Measurements from ENCODE around the gene FOXP1. TPM values are rescaled to one million over a fixed set of nuclear protein-coding genes. Genes with fewer than 3 reads are reported as not detected.

Gene FOXP1
- total and polyA plus RNA-seq, 4 donors: 15.2 to 263 (median 110) TPM

GRCh38 chr3:71103430-71103921, 480.1 kb downstream of the FOXP1 start:
- no peaks in the 10 kb centered on the region for H3K9me3 ChIP-seq (ENCODE audit: control insufficient read depth, low read length)
- intact Hi-C loops (cut with DNase I): loop anchor here (2.0 to 10.0 kb wide), 5 partner anchors 36 to 481 kb away; partner anchors contain the start of gene FOXP1 (in 2 of the 2)
- 12 to 13% methylated on average over 9 of the region's 9 CpGs for WGBS, 2 donors
- H3K27ac ChIP-seq (ENCODE audit: low read depth in 1 of 2, low read length in 2 of 2): peak overlapping the region in 1 of 2 donors; percentile 91
- no peak for ATAC-seq (ENCODE audit: low FRiP score)
- no peaks in the 10 kb centered on the region for H3K27me3 ChIP-seq (ENCODE audit: control insufficient read depth in 1 of 2, insufficient read depth in 2 of 2, low read length in 1 of 2)
- H3K36me3 ChIP-seq (ENCODE audit: control insufficient read depth in 1 of 2, insufficient read depth in 2 of 2, low read length in 1 of 2): no peaks in the 10 kb centered on the region
- no peak overlapping the region for H3K4me3 ChIP-seq (ENCODE audit: low read length in 2 of 2)
- peak; percentile 68 to 85 for DNase-seq
- peaks cover 17 to 26% of the 10 kb centered on the region in 2 donors for H3K4me1 ChIP-seq (ENCODE audit: control insufficient read depth in 1 of 2, insufficient read depth in 2 of 2, low read length in 2 of 2)

GRCh38 chr3:71102111-71102983, 481.2 kb downstream of the FOXP1 start:
- H3K4me1 ChIP-seq (ENCODE audit: control insufficient read depth in 1 of 2, insufficient read depth in 2 of 2, low read length in 2 of 2): peaks cover 17 to 26% of the 10 kb centered on the region in 2 donors

GRCh38 chr3:71101626-71102025, 481.9 kb downstream of the FOXP1 start:
- ATAC-seq (ENCODE audit: low FRiP score) (peak; percentile 61), DNase-seq (no peak)
- WGBS, 2 donors: 6 to 8% methylated on average over 5 of the region's 5 CpGs
- H3K4me3 ChIP-seq (ENCODE audit: low read length in 2 of 2): peak overlapping the region; percentile 26 to 41
- no peaks in the 10 kb centered on the region for H3K9me3 ChIP-seq (ENCODE audit: control insufficient read depth, low read length)
- no peaks in the 10 kb centered on the region for H3K36me3 ChIP-seq (ENCODE audit: control insufficient read depth in 1 of 2, insufficient read depth in 2 of 2, low read length in 1 of 2)
- H3K27me3 ChIP-seq (ENCODE audit: control insufficient read depth in 1 of 2, insufficient read depth in 2 of 2, low read length in 1 of 2): no peaks in the 10 kb centered on the region
- peak overlapping the region; percentile 74 to 98 for H3K27ac ChIP-seq (ENCODE audit: low read depth in 1 of 2, low read length in 2 of 2)
- intact Hi-C loops (cut with DNase I): loop anchor here (2.0 to 10.0 kb wide), 5 partner anchors 34 to 483 kb away; partner anchors contain the start of gene FOXP1 (in 2 of the 2)
- H3K4me1 ChIP-seq (ENCODE audit: control insufficient read depth in 1 of 2, insufficient read depth in 2 of 2, low read length in 2 of 2): peaks cover 15 to 26% of the 10 kb centered on the region in 2 donors

More at GRCh38 chr3:71102111-71102983, 481.2 kb downstream of the FOXP1 start:
- H3K9me3 ChIP-seq (ENCODE audit: control insufficient read depth, low read length): no peaks in the 10 kb centered on the region
- DNase-seq (no peak), ATAC-seq (ENCODE audit: low FRiP score) (peak; percentile 76)
- 2 to 6% methylated on average over 11 of the region's 11 CpGs for WGBS, 2 donors
- H3K36me3 ChIP-seq (ENCODE audit: control insufficient read depth in 1 of 2, insufficient read depth in 2 of 2, low read length in 1 of 2): no peaks in the 10 kb centered on the region
- peak overlapping the region; percentile 98 to 99 for H3K27ac ChIP-seq (ENCODE audit: low read depth in 1 of 2, low read length in 2 of 2)
- H3K27me3 ChIP-seq (ENCODE audit: control insufficient read depth in 1 of 2, insufficient read depth in 2 of 2, low read length in 1 of 2): no peaks in the 10 kb centered on the region
- intact Hi-C loops (cut with DNase I): loop anchor here (2.0 to 10.0 kb wide), 5 partner anchors 35 to 482 kb away; partner anchors contain the start of gene FOXP1 (in 2 of the 2)
- H3K4me3 ChIP-seq (ENCODE audit: low read length in 2 of 2): peak overlapping the region; percentile 26 to 54

DNA sequence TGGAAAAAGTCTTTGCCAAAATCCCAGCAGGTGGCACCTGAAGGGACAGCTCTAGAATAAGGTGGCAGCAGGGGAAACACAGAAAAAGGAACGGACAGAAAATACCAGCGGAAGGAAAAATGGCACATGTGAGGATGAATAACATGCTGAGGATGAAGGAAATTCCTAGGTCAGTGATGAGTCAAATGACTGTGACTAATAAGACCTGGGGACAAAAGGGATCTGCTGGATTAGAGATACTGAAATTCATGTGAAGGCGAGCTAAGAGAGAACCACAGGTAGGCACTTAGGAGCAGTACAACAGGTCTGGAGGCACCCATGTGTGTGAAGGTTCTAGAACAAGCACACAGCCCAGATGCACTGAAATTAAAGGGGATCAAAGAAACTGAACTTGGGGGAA, 482.5 kb downstream of the FOXP1 start:
- Histone ChIP-seq H3K36me3 (ENCODE audit: control insufficient read depth in 1 of 2, insufficient read depth in 2 of 2, low read length in 1 of 2) (no peaks in the 10 kb centered on the region), H3K9me3 (ENCODE audit: control insufficient read depth, low read length) (no peaks in the 10 kb centered on the region), H3K4me1 (ENCODE audit: control insufficient read depth in 1 of 2, insufficient read depth in 2 of 2, low read length in 2 of 2) (peaks cover 14 to 26% of the 10 kb centered on the region in 2 donors), H3K27me3 (ENCODE audit: control insufficient read depth in 1 of 2, insufficient read depth in 2 of 2, low read length in 1 of 2) (no peaks in the 10 kb centered on the region), H3K27ac (ENCODE audit: low read depth in 1 of 2, low read length in 2 of 2) (peak overlapping the region; percentile 46 to 98), H3K4me3 (ENCODE audit: low read length in 2 of 2) (no peak overlapping the region)
- intact Hi-C loops (cut with DNase I): loop anchor here (5.0 to 10.0 kb wide), 4 partner anchors 34 to 484 kb away; partner anchors contain the start of gene FOXP1 (in 2 of the 2)
- ATAC-seq (ENCODE audit: low FRiP score) (no peak), DNase-seq (no peak)
- WGBS, 2 donors: 48 to 54% methylated on average over 3 of the region's 3 CpGs

DNA sequence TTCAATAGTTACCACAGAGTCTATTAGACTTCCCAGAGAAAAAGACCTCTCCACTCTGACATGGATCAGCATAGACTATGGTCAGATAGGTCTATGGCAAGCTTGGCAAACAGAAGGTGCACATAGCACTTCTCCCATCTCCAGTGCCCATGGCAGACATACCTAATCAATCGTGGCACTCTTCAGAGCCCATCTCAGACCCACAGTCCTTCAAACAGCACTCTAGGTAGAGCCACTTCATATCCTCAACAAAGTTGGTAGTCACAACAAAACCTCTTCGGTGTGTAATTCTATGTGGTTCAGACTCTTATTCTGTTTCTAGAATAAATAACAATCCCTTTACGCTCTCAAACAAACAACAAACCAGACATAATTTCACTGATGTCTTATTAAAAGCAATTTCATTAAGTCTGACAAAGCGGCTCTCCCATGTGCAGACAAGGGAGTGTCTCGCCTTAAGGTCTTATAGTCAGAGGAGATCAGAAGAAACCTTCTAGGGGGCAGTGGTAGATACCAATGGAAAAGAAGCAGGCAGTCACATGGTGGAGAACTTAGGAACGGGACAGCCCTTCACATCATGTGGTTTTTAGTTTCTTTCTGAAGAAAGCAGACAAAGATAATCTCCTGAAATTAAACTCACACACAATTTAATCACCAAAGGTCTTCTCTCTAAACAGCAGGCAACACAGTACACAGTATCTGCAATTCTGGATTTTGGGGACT, 483.4 kb downstream of the FOXP1 start:
- no peaks in the 10 kb centered on the region for H3K36me3 ChIP-seq (ENCODE audit: control insufficient read depth in 1 of 2, insufficient read depth in 2 of 2, low read length in 1 of 2)
- H3K9me3 ChIP-seq (ENCODE audit: control insufficient read depth, low read length): no peaks in the 10 kb centered on the region
- intact Hi-C loops (cut with DNase I): loop anchor here (5.0 to 10.0 kb wide), 4 partner anchors 33 to 485 kb away; partner anchors contain the start of gene FOXP1 (in 2 of the 2)
- ATAC-seq (ENCODE audit: low FRiP score) (no peak), DNase-seq (no peak)
- H3K27me3 ChIP-seq (ENCODE audit: control insufficient read depth in 1 of 2, insufficient read depth in 2 of 2, low read length in 1 of 2): no peaks in the 10 kb centered on the region
- H3K4me1 ChIP-seq (ENCODE audit: control insufficient read depth in 1 of 2, insufficient read depth in 2 of 2, low read length in 2 of 2): peaks cover 11 to 23% of the 10 kb centered on the region in 2 donors
- WGBS, 2 donors: 45 to 49% methylated on average over 6 of the region's 6 CpGs
- H3K4me3 ChIP-seq (ENCODE audit: low read length in 2 of 2): no peak overlapping the region
- peak overlapping the region; percentile 98 for H3K27ac ChIP-seq (ENCODE audit: low read depth in 1 of 2, low read length in 2 of 2)

GRCh38 chr3:71097557-71097956, 486.0 kb downstream of the FOXP1 start:
- intact Hi-C loops (cut with DNase I): no loop called here
- 59 to 63% methylated on average over 5 of the region's 5 CpGs for WGBS, 2 donors
- Histone ChIP-seq H3K9me3 (ENCODE audit: control insufficient read depth, low read length) (no peaks in the 10 kb centered on the region), H3K4me3 (ENCODE audit: low read length in 2 of 2) (no peak overlapping the region), H3K27me3 (ENCODE audit: control insufficient read depth in 1 of 2, insufficient read depth in 2 of 2, low read length in 1 of 2) (no peaks in the 10 kb centered on the region), H3K27ac (ENCODE audit: low read depth in 1 of 2, low read length in 2 of 2) (peak overlapping the region in 1 of 2 donors; percentile 25), H3K36me3 (ENCODE audit: control insufficient read depth in 1 of 2, insufficient read depth in 2 of 2, low read length in 1 of 2) (no peaks in the 10 kb centered on the region), H3K4me1 (ENCODE audit: control insufficient read depth in 1 of 2, insufficient read depth in 2 of 2, low read length in 2 of 2) (peaks cover 7 to 10% of the 10 kb centered on the region in 2 donors)
- DNase-seq (no peak), ATAC-seq (ENCODE audit: low FRiP score) (no peak)

GRCh38 chr3:71095511-71096291, 487.8 kb downstream of the FOXP1 start:
- H3K4me3 ChIP-seq (ENCODE audit: low read length in 2 of 2): no peak overlapping the region
- peaks cover 2 to 8% of the 10 kb centered on the region in 2 donors for H3K4me1 ChIP-seq (ENCODE audit: control insufficient read depth in 1 of 2, insufficient read depth in 2 of 2, low read length in 2 of 2)
- no peak for ATAC-seq (ENCODE audit: low FRiP score)
- no peak for DNase-seq
- no peaks in the 10 kb centered on the region for H3K36me3 ChIP-seq (ENCODE audit: control insufficient read depth in 1 of 2, insufficient read depth in 2 of 2, low read length in 1 of 2)
- H3K9me3 ChIP-seq (ENCODE audit: control insufficient read depth, low read length): no peaks in the 10 kb centered on the region
- H3K27me3 ChIP-seq (ENCODE audit: control insufficient read depth in 1 of 2, insufficient read depth in 2 of 2, low read length in 1 of 2): no peaks in the 10 kb centered on the region
- WGBS, 2 donors: 96 to 98% methylated on average over 1 of the region's 1 CpG
- intact Hi-C loops (cut with DNase I): no loop called here
- H3K27ac ChIP-seq (ENCODE audit: low read depth in 1 of 2, low read length in 2 of 2): no peak overlapping the region
